Caki2 (cell line): ENCODE data around the gene USP38. TPM values are rescaled to one million over a fixed set of nuclear protein-coding genes. Genes with fewer than 3 reads are reported as not detected.
"Not testable (repeated sequence)": the region's sequence is repeated elsewhere in the genome, so short reads cannot be mapped to it uniquely, and the experiment has no call there.

Source experiments
- DNase-seq: peaks from one replicate; pipeline ENCODE4 v3.0.0-alpha.2; 2015; ENCODE audit warnings: low read depth
- in situ Hi-C: cut with HindIII; loops from 2 replicates; pipeline ENCODE4 v1.10.0; 2016; ENCODE audit warnings: low sequenced_read_pairs, low pct_unique_long_range_greater_than_20kb, mixed read lengths
- total RNA-seq: library from RNA; depleted of rRNA; stranded (reverse); fragments of >200 nt; shearing (Covaris generic); gene quantifications from 2 replicates; pipeline ENCODE4 v1.2.3, GENCODE V29; 2014; ENCODE audit warnings: low replicate concordance

The USP38 gene
- total RNA-seq, 1 experiment from 2014 or later: 6.8 TPM

DNA sequence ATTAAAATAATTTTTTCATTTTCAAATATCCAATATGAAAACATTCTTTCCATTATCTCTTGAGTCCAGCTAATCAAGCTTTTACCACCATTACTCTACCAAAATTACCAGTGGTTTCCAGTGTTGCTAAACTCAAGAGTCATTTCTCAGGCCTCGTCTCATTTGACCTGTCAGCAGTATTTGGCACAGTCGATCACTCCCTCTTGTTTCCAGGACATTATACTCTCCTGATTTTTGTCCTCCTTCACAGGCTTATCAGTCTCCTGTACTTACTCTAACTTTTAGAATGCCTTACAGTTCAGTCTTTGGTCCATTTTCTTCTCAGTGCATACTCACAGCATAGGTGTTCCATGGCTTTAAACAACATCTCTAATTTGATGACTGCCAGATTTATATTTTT is 11.6 kb downstream of the USP38 start:
- DNase-seq: no peak
- in situ Hi-C loops: no loop called here

DNA sequence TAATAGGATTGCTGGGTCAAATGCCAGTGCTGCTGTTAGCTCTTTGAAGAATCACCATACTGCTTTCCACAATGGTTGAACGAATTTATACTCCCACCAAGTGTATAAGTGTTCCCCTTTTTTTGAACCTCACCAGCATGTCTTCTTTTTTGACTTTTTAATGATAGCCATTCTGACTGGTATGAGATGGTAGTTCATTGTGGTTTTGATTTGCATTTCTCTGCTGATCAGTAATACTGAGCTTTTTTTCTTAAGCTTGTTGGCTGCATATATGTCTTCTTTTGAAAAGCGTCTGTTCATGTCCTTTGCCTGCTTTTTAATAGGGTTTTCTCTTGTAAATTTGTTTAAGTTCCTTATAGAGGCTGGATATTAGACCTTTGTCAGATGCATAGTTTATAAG is 14.8 kb downstream of the USP38 start:
- DNase-seq: no peak
- in situ Hi-C loops: no loop called here

DNA sequence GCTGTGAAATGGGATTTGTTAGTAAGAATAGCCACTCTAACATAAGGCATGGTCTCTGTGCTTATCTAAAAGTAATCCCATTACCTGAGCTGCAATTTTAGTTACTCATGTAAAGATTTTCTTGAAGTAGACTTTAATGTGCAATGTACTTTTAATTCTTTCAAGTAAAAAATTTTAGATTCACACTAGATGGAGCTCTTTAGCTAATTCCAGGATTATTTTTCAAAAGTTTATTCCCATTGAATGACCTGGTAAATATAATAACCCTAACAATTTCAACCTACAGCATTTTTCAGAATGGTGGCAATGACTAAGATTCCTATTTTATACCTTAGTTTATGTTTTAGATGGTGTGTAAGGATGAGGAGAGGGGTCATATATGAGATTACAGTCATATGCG is 18.1 kb downstream of the USP38 start:
- no peak for DNase-seq
- in situ Hi-C loops: no loop called here

DNA sequence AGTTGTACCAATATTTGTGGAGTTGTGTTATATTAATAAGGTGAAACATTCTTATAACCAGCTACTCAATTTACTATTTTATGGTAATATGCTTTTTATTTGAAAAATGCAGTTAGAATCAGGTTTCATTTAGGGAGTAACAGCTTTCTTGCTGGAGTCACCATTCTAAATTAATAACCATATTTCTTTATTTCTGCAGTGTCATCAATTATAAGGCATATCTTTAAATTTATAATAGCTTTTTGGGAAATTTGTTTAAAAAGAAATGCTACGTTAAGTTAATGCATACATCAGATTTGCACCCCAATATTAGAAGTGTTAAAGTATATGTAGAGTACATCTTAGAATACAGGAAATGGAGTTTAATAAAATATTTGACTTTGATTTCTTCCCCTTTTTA is 18.9 kb downstream of the USP38 start:
- in situ Hi-C loops: no loop called here
- DNase-seq: no peak

DNA sequence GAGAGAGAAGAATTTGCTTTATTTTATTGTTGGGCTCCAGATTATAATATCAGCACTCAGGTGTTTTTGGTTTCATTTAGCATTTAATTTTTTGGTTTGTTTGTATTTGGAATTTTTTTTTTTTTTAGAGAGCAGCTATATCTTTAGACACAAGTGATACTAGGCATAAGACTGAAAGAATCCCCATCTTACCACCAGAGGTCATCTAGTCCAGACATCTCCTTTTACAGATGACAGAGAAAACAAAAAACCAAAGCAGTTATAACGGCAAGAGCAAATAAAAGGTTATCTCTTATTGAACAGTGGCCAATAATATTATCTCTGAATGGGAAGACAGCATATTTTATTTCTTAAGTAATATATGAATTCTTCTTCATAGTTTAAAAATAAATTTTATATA is 22.8 kb downstream of the USP38 start:
- no peak for DNase-seq
- in situ Hi-C loops: no loop called here

DNA sequence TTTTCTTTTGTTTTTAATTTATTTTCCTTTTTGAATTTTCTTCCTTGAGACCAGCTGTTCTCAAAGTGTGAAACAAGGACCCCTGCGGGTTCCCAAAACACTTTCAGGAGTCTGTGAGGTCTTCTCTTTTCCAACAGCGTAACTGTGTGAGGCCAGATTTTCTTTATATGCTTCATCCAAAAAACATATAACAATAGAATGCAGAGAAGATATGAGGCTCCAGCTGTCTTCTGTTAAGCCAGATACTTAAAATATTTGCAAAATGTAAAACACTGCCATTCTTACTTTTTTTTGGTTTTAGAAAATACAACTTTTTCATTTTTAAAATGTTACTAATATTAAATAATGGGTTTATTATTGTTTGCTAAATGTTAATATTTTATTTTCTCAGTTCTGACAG is 27.8 kb downstream of the USP38 start:
- in situ Hi-C loops: no loop called here
- no peak for DNase-seq

DNA sequence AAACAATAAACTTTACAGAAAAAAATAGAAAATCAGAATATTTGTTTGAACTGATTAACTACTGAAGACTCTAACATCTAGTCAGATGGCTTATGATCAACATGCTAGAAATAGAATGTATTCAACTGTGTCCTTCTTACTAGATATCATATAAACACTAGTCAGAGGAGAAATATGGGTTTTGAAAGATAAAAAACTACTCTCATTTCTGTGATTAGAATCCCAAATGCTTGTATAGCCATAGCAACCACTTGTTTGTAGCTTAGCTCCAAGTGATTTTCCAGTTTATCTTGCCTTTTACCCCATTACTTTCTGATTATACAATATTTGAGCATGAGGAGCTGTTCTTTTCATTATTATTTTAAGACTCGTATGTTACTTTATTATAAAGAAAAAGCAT is 31.2 kb downstream of the USP38 start:
- in situ Hi-C loops: no loop called here

DNA sequence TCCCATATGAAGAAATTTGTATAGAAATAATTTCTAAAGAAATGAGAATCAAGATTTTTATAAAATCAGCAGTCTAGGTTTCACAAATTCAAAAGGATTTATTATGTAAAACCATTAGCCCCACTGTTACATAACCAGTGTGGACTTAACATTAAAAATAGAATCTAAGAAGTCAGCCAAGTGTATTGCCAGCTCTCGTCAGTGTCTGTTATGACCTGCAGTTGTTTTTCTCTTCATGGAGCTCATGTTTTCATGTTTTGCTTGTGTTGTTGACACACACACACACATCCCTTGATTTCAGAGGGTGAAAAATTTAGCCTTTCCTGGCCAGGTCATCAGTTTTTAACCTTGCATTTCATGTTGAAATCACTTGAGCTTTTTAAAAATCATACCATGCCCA is 39.5 kb downstream of the USP38 start:
- in situ Hi-C loops: no loop called here
- no peak for DNase-seq

More for the DNA sequence above, 31.2 kb downstream of the USP38 start:
- DNase-seq: no peak

DNA sequence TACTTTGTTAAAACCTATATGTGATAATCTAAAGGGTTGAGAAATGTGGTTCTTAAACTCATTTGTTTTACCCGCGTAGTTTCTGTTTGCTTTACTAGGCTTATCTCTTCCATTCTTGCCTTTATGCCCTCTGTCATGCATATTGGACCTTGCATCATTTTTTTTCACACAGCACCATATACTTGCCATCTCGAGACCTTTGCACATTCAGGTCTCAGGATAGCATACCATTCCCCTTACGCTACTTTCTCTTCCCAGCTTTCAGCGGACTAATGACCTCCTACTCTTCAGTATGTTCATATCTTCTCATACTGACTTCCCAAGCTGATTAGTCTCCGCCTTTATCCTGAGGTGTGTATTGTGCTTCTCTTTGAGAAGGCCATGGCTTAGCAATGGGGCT is 40.5 kb downstream of the USP38 start:
- no peak for DNase-seq
- in situ Hi-C loops: no loop called here

DNA sequence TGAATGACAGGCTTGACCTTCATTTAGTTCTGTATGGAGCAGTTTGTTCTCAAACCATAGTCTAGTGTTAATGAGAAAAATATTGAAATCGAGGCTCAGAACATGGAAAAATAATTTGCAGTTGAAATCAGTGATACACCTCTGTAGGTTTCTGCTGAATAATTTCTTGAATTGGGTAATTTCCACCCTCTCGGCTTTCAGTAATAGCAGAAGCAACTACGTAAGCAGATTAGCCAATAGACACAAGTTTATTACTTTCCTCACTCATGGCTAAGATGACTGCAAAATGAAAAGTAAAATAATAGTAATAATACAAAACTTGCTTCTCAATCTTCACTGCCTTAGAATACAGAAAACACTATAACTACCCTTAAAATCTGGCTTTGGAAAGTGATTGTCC is 46.0 kb downstream of the USP38 start:
- in situ Hi-C loops: no loop called here

DNA sequence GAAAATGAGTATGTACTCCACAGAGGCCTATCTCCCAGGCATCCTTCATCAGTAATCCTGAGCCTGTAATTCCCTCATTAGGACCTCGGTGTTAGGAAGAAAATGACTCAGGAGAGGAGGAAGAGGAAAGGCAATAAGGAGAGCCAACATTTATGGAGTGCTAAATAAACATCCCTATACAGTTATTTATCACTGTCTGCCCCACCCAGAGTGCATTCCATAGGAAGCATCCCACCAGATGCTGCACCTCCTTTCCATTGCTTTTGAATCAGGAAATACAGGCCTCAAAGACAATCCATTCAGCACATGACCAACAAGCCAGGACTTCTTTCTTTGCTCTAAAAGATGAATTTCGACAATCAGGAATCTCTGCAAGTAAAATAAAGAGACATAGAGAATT is 47.6 kb downstream of the USP38 start:
- no peak for DNase-seq
- in situ Hi-C loops: no loop called here

More for the DNA sequence above, 46.0 kb downstream of the USP38 start:
- DNase-seq: no peak

DNA sequence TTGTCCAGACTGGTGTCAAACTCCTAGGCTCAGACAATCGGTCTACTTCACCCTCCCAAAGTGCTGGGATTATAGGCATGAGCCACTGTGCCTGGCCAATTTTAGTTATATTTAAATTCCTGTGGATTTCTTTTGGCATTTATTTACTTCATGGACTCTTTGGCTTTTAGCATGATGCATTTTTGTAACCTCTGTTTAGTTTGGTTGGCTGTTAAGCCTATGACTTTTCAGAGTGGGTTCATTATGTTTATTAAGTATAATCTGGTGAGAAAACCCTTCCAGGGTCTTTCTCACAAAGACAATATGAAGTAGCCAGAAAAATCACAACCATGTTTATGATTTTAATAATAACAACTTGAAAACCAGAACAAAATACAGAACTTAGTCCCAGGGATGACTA is 49.4 kb downstream of the USP38 start:
- in situ Hi-C loops: no loop called here

DNA sequence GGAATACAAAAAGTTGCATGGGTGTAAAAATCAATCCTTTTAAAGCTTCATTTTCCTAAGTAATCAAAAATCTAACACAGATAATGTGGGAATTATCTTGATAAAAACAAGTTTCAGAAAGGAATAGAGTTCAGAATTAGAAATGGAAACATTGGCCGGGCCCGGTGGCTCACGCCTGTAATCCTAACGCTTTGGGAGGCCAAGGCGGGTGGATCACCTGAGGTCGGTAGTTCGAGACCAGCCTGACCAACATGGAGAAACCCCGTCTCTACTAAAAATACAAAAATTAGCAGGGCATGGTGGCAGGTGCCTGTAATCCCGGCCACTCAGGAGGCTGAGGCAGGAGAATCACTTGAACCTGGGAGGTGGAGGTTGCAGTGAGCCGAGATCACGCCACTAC is 52.5 kb downstream of the USP38 start:
- DNase-seq, in situ Hi-C loops: not testable (repeated sequence)

More for the DNA sequence above, 49.4 kb downstream of the USP38 start:
- DNase-seq: no peak

DNA sequence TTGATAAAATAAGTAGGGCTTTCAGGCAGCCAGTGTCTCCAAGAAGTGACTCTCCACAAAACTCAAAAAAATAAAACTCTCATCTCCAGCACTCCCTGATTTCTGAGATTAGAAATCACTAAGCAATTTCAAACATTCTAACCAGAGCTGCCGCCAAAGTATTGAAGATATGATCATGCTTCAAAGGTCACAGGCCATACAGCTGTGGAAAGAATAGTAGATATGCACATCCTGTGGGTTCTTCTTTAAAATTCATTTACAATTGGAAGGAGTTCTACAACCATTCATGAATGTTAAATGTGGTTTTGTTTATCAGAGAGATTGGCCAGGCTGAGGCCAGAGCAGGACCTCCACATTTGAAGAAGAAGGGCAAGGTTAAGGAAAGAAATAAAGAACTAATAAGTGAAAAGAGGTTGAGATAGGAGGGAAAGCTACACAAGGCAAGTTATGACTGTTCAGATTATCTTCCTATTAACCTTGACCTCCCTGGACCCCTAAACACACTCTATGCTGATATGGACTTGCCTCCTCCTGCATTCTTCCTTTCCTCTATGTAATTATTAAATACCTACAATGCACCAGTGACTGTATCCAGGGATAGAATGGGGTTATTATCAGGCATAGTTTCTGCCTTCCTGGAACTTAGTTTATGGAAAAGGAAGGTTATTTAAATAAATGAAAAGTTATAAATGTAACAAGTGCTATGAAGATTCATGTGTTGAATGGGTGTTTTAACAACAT is 56.4 kb downstream of the USP38 start:
- DNase-seq: no peak
- in situ Hi-C loops: no loop called here

DNA sequence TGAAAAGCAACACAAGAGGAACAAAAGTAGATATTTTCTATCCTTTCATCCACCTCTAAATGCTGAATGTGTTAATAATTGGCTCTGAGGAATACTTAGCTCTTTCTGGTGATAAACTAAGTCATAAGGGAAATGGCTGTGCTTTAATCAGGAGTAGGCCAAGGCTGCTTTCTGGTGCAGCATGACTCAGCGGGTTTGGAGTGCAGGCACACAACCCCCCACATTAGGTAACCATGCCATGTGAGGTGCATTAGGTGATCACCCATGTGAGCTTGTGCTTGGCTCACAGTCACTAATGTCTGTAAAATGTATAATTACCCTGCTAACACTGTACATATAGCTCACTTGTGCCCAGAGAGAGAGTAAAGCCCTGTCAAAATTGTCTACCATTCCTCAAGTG is 57.2 kb downstream of the USP38 start:
- in situ Hi-C loops: no loop called here
- peak; percentile 18 for DNase-seq

DNA sequence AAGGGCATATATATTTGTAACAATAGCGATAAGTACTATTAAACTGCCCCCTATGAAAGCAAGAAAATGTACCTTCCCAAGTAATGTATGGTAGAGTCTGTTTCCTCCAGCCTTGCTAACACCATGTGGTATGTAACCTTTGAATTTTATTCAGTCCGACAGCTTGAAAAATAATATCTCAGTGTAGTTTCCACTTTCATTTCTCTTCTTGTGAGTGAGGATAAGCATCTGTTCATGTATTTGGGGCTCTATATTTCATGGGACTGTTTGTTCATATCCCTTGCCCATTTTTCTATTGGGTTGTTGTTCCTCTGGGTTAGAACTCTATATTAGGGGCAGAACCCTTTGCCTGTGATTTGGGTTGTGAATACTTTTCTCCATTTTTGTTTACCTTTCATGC is 58.3 kb downstream of the USP38 start:
- no peak for DNase-seq
- in situ Hi-C loops: no loop called here

DNA sequence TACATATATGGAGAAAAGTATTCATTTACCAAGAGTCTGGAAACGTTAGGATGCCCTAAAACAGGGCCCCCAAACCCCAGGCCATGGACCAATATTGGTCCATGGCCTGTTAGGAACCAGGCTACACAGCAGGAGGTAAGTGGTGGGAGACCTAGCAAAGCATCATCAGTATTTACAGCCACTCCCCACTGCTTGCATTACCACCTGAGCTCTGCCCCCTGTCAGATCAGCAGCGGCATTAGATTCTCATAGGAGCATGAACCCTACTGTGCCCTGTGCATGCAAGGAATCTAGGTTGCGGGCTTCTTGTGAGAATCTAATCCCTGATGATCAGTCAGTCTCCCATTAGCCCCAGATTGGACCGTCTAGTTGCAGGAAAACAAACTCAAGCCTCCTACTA is 62.3 kb downstream of the USP38 start:
- in situ Hi-C loops: no loop called here
- DNase-seq: no peak

DNA sequence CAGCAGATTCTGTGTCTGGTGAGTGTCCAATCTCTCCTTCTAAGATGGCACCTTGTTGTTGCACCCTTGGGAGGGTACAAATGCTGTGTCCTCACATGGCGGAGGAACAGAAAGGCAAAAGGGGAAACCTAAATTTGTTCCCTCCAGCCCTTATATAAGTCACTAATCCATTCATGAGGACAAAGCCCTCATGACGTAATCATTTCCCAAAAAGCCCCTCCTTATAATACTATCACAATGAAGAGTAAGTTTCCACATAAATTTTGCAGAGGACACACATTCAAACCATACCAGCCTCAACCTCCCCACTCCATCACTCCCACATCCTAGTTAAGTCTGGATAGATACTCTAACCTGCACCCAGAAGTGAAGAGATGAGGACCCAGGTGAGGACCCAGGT is 63.1 kb downstream of the USP38 start:
- DNase-seq: no peak
- in situ Hi-C loops: no loop called here

DNA sequence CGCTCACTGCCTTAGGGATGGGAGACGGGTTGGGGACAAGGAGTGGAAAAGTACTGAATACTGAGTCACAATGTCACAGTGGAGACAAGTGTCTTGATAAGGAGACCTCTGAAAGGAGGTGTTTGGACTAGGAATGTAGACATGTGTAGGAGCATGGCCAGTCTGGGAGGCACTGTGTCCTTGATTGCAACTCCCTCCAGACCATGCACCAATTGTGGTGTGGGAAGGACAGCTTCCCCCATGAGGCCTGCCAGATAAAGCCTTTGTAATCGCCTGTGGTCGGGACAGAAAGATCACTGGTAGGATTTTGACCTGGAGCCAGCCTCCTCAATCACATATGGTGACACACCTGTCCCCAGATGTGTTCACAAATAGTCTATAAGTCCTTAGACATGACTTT is 64.1 kb downstream of the USP38 start:
- in situ Hi-C loops: no loop called here
- DNase-seq: no peak

DNA sequence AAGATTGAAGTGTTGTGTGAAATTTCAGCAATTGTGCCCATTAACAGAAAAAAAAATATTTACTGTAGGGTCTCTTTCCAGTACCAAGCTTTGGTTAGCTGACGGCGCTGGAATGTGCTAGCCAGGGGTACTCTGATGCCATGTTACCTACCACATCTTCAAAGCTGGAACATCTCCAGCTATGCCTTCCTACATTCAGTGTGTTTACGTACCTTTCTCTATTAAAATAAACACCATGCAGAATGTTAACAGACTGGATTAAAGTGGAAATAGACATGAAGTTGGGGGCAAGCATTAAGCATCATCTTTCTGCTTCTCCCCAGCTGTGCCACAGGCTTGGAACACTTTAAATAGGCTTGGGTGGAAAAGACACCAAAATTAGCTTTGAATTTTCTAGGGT is 65.9 kb downstream of the USP38 start:
- in situ Hi-C loops: no loop called here
- DNase-seq: no peak
